Trophoblast cell (in vitro differentiated cells and primary cell): Measurements from ENCODE around the gene SLC15A2.

Experiments
- DNase-seq, 2 donors: peaks; one replicate each; pipeline ENCODE4 v3.0.0-alpha.2; 2016
- H2AFZ ChIP-seq: 2 replicates; pipeline ENCODE4 v1.6.1; 2013; ENCODE audit warnings: low read length, moderate library complexity, mild to moderate bottlenecking; ENCODE audit not compliant: insufficient read depth, poor library complexity
- H2AK5ac ChIP-seq: 2 replicates; pipeline ENCODE4 v1.6.1; 2013; ENCODE audit warnings: mild to moderate bottlenecking, low read length
- H2BK120ac ChIP-seq: 2 replicates; pipeline ENCODE4 v1.6.1; 2013; ENCODE audit warnings: low read length, mild to moderate bottlenecking, moderate library complexity; ENCODE audit not compliant: insufficient read depth, poor library complexity
- H2BK12ac ChIP-seq: 2 replicates; pipeline ENCODE4 v1.6.1; 2013; ENCODE audit warnings: mild to moderate bottlenecking, low read length, moderate library complexity
- H2BK5ac ChIP-seq: 2 replicates; pipeline ENCODE4 v1.6.1; 2013; ENCODE audit warnings: low read length, low read depth, moderate library complexity, mild to moderate bottlenecking; ENCODE audit not compliant: poor library complexity
- H3K14ac ChIP-seq: 2 replicates; pipeline ENCODE4 v1.6.1; 2013; ENCODE audit warnings: mild to moderate bottlenecking, low read length
- H3K18ac ChIP-seq: 2 replicates; pipeline ENCODE4 v1.6.1; 2013; ENCODE audit warnings: mild to moderate bottlenecking, low read length
- H3K23ac ChIP-seq: 2 replicates; pipeline ENCODE4 v1.6.1; 2013; ENCODE audit warnings: low read length
- H3K27ac ChIP-seq: 2 replicates; pipeline ENCODE4 v1.5.1; 2013; ENCODE audit warnings: low read depth, mild to moderate bottlenecking, inconsistent platforms, low read length, moderate library complexity
- H3K27me3 ChIP-seq: 2 replicates; pipeline ENCODE4 v1.6.1; 2013; ENCODE audit warnings: inconsistent platforms, mild to moderate bottlenecking, low read length, moderate library complexity; ENCODE audit not compliant: insufficient read depth
- H3K36me3 ChIP-seq, 2 experiments: 1 replicate in 1 of 2; 2 replicates in 1 of 2; pipeline ENCODE4 v1.6.1; 2013; ENCODE audit warnings: low read length in 2 of 2, mild to moderate bottlenecking in 2 of 2, moderate library complexity in 1 of 2; ENCODE audit not compliant: insufficient read depth in 2 of 2, control insufficient read depth in 1 of 2
- H3K4ac ChIP-seq: 2 replicates; pipeline ENCODE4 v1.6.1; 2013; ENCODE audit warnings: low read depth, mild to moderate bottlenecking, low read length, moderate library complexity
- H3K4me1 ChIP-seq, 2 experiments: 1 replicate in 1 of 2; 2 replicates in 1 of 2; pipeline ENCODE4 v1.6.1; 2013; ENCODE audit warnings: low read length in 2 of 2, mild to moderate bottlenecking in 2 of 2, moderate library complexity in 1 of 2; ENCODE audit not compliant: insufficient read depth in 2 of 2, control insufficient read depth in 1 of 2
- H3K4me2 ChIP-seq: 2 replicates; pipeline ENCODE4 v1.6.1; 2013; ENCODE audit warnings: inconsistent platforms, mild to moderate bottlenecking, low read length, moderate library complexity
- H3K4me3 ChIP-seq: 2 replicates; pipeline ENCODE4 v1.5.1; 2013; ENCODE audit warnings: mild to moderate bottlenecking, low read depth, low read length, inconsistent platforms
- H3K79me1 ChIP-seq: one replicate; pipeline ENCODE4 v1.6.1; 2013; ENCODE audit warnings: low read length
- H3K79me2 ChIP-seq: 2 replicates; pipeline ENCODE4 v1.6.1; 2013; ENCODE audit warnings: low read length, mild to moderate bottlenecking; ENCODE audit not compliant: control insufficient read depth, insufficient read depth, poor library complexity
- H3K9ac ChIP-seq: 2 replicates; pipeline ENCODE4 v1.6.1; 2013; ENCODE audit warnings: mild to moderate bottlenecking, low read length
- H3K9me3 ChIP-seq: 2 replicates; pipeline ENCODE4 v1.6.1; 2013; ENCODE audit warnings: low read depth, mild to moderate bottlenecking, control low read depth, inconsistent platforms, low read length; ENCODE audit not compliant: insufficient read depth
- H4K12ac ChIP-seq: 2 replicates; pipeline ENCODE4 v1.6.1; 2013; ENCODE audit warnings: low read depth, mild to moderate bottlenecking, low read length, moderate library complexity
- H4K8ac ChIP-seq: 2 replicates; pipeline ENCODE4 v1.6.1; 2013; ENCODE audit warnings: low read depth, mild to moderate bottlenecking, low read length, moderate library complexity
- H4K91ac ChIP-seq: one replicate; pipeline ENCODE4 v1.6.1; 2013; ENCODE audit warnings: low read depth, mild to moderate bottlenecking, low read length, moderate library complexity
- WGBS: extraction: QIAGEN DNeasy Blood & Tissue Kit; methylation state at CpG from one replicate; pipeline ENCODE4 v1.1.7; 2013; ENCODE audit warnings: missing lambda C conversion rate; ENCODE audit not compliant: insufficient read length, insufficient coverage; ENCODE audit errors: extremely low coverage; 5-methylcytosine and 5-hydroxymethylcytosine counted together

SLC15A2 gene

DNA sequence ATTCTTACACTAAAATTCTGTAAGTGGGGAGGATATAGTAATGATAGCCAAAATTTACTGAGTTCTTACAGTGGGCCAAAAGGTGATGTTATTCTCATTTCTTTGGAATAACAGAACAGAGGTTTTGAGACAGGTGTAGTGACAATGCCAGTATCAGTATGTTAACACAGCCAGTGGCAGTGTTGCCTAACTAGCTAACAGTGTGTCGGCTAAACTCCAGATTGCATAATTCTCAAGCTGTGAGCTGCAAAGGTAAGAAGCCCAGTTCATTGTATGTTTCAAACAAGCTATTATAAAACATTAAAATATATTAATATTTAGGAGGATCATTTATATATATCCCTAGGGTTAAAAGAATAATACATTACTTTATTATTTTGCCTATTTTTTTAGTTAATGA, 920 bp downstream of the SLC15A2 start:
- no peak overlapping the region for H3K4me3 ChIP-seq
- peaks cover 8 to 10% of the 10 kb centered on the region in 2 experiments for H3K4me1 ChIP-seq
- no peak overlapping the region for H3K27ac ChIP-seq
- no peak overlapping the region for H2BK12ac ChIP-seq
- H4K12ac ChIP-seq, result no peak overlapping the region
- no CpG with 5 or more reads among the region's 1 CpG for WGBS
- H3K4me2 ChIP-seq, result no peak overlapping the region
- peak; percentile 54 to 81 for DNase-seq
- no peak overlapping the region for H3K4ac ChIP-seq
- no peak overlapping the region for H3K23ac ChIP-seq
- H2AK5ac ChIP-seq, result no peak overlapping the region
- H2BK120ac ChIP-seq, result no peak overlapping the region
- H4K8ac ChIP-seq, result no peak overlapping the region
- H3K27me3 ChIP-seq, result no peaks in the 10 kb centered on the region
- no peaks in the 10 kb centered on the region for H3K79me2 ChIP-seq
- no peak overlapping the region for H3K18ac ChIP-seq
- H4K91ac ChIP-seq, result no peak overlapping the region
- H3K36me3 ChIP-seq, result no peaks in the 10 kb centered on the region
- H3K9me3 ChIP-seq, result no peaks in the 10 kb centered on the region
- H3K9ac ChIP-seq, result no peak overlapping the region
- H2BK5ac ChIP-seq, result no peak overlapping the region
- H3K79me1 ChIP-seq, result peaks cover 3% of the 10 kb centered on the region
- H2AFZ ChIP-seq, result no peak overlapping the region
- no peak overlapping the region for H3K14ac ChIP-seq

DNA sequence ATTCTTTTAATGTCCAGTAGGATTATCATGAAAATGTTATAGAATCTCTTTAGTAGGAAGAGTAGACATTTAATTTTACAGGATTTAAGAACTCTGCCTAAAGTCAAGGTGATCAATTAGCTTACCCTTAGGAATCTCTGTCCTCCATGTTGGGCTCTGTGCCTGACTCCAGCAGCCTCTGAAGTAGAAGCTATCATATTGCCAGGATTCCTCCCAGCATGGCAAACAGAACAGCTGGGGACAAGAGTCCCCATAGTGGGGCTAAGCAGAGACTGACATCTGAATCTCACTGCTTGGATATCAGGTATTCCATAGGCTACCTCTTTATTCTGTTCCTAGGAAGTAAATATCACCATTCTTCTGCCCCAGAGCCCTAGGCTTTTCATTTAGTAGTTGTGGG, 1.5 kb downstream of the SLC15A2 start:
- Histone ChIP-seq H3K79me1 (peaks cover 3% of the 10 kb centered on the region), H4K12ac (no peak overlapping the region), H3K27ac (no peak overlapping the region), H3K9me3 (no peaks in the 10 kb centered on the region), H2AK5ac (no peak overlapping the region), H2BK120ac (peak overlapping the region; percentile 80), H3K36me3 (no peaks in the 10 kb centered on the region), H3K4me3 (no peak overlapping the region), H3K4me1 (peaks cover 8 to 10% of the 10 kb centered on the region in 2 experiments), H2AFZ (no peak overlapping the region), H2BK5ac (no peak overlapping the region), H4K91ac (no peak overlapping the region), H3K18ac (no peak overlapping the region), H4K8ac (no peak overlapping the region), H3K4me2 (no peak overlapping the region), H3K79me2 (no peaks in the 10 kb centered on the region), H3K27me3 (no peaks in the 10 kb centered on the region), H2BK12ac (peak overlapping the region; percentile 80), H3K23ac (no peak overlapping the region), H3K9ac (no peak overlapping the region), H3K4ac (no peak overlapping the region), H3K14ac (no peak overlapping the region)
- DNase-seq, result no peak

DNA sequence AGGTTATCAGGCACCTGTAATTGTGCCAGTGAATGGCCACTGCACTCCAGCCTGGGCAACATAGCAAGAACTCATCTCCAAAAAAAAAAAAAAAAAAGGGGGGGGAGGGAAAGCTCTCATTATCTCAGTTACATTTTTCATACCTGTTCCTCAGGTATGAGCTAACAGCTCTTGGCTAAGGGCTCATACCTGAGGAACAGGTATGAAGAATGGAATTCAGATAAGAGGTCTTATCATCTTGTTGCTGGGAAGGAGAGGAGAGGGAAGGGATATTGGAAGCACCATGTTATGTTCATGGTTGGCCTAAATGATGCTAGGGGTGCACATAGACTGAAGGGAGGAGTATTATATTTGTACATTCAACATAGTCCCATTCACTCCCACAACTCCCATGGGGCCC, 2.6 kb downstream of the SLC15A2 start:
- Histone ChIP-seq H3K4me2 (no peak overlapping the region), H2AFZ (no peak overlapping the region), H2BK12ac (no peak overlapping the region), H3K18ac (no peak overlapping the region), H3K23ac (no peak overlapping the region), H3K4me3 (no peak overlapping the region), H4K12ac (no peak overlapping the region), H3K4me1 (peaks cover 8 to 10% of the 10 kb centered on the region in 2 experiments), H3K27me3 (no peaks in the 10 kb centered on the region), H3K9me3 (no peaks in the 10 kb centered on the region), H3K79me2 (no peaks in the 10 kb centered on the region), H4K91ac (no peak overlapping the region), H2AK5ac (no peak overlapping the region), H3K4ac (no peak overlapping the region), H2BK120ac (no peak overlapping the region), H4K8ac (no peak overlapping the region), H2BK5ac (no peak overlapping the region), H3K27ac (no peak overlapping the region), H3K14ac (no peak overlapping the region), H3K36me3 (no peaks in the 10 kb centered on the region), H3K79me1 (peaks cover 3% of the 10 kb centered on the region), H3K9ac (no peak overlapping the region)
- peak; percentile 60 to 92 for DNase-seq

DNA sequence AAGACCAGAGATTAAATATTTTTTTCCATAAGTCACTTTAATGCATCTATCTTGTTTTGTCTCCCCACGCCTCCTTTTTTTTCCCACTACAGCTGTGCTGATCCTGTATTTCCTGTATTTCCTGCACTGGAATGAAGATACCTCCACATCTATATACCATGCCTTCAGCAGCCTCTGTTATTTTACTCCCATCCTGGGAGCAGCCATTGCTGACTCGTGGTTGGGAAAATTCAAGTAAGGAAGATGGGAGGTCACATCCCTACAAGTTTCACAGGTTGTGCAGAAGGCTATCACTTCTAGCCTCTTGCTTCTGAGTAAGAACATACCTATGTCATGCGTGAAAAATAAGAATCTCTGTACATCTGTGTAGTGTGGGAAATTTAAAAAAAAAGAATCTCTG, 3.1 kb downstream of the SLC15A2 start:
- H3K79me1 ChIP-seq, result peaks cover 3% of the 10 kb centered on the region
- no peak overlapping the region for H2BK5ac ChIP-seq
- H3K18ac ChIP-seq, result no peak overlapping the region
- peaks cover 8 to 10% of the 10 kb centered on the region in 2 experiments for H3K4me1 ChIP-seq
- H2AK5ac ChIP-seq, result no peak overlapping the region
- H4K8ac ChIP-seq, result no peak overlapping the region
- no peak overlapping the region for H2AFZ ChIP-seq
- H3K36me3 ChIP-seq, result no peaks in the 10 kb centered on the region
- H2BK12ac ChIP-seq, result no peak overlapping the region
- no peak overlapping the region for H4K91ac ChIP-seq
- H3K14ac ChIP-seq, result no peak overlapping the region
- no CpG with 5 or more reads among the region's 3 CpGs for WGBS
- no peak overlapping the region for H2BK120ac ChIP-seq
- H4K12ac ChIP-seq, result no peak overlapping the region
- H3K79me2 ChIP-seq, result no peaks in the 10 kb centered on the region
- no peaks in the 10 kb centered on the region for H3K9me3 ChIP-seq
- no peak overlapping the region for H3K23ac ChIP-seq
- no peak overlapping the region for H3K27ac ChIP-seq
- DNase-seq, result peak; percentile 75 to 94
- H3K27me3 ChIP-seq, result no peaks in the 10 kb centered on the region
- H3K9ac ChIP-seq, result no peak overlapping the region
- no peak overlapping the region for H3K4me2 ChIP-seq
- H3K4me3 ChIP-seq, result no peak overlapping the region
- no peak overlapping the region for H3K4ac ChIP-seq
